Stimulated activated CD4-positive, alpha-beta T cell treated with anti-CD3 and anti-CD28 coated beads, Interleukin-15, amount 100 ng/mL, for 1 hour (primary cell): Measurements from ENCODE around the gene SULT1E1.

Experiments used
- DNase-seq, 2 donors: peaks; one replicate each; pipeline ENCODE4 v3.0.0-alpha.2; 2020; ENCODE audit warnings: low read depth in 1 of 2, low spot score in 1 of 2

Gene SULT1E1, protein sequence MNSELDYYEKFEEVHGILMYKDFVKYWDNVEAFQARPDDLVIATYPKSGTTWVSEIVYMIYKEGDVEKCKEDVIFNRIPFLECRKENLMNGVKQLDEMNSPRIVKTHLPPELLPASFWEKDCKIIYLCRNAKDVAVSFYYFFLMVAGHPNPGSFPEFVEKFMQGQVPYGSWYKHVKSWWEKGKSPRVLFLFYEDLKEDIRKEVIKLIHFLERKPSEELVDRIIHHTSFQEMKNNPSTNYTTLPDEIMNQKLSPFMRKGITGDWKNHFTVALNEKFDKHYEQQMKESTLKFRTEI

DNA sequence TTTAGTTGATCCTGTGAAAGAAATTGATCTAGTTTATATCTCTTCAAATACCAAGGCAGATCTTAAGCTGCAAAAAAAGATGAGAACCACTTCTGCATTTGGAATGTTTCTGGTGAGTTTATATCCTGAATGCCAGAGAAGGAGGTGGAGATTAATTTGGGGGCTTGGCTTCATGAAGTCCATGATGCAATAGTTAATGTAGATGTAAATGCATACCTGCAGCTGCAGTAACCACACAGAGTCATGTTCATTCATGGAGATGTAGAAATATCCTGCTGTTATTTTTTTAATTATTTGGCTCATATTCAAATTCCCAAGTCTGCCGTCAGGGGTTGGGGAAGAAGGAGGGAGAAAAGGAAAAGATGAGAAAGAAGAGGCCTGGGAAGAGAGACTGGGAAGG, at the start of gene SULT1E1:
TSS of gene SULT1E1 (minus strand) at position 94 of the 400 bp plus-strand sequence. CDS start 2,501 bp downstream, outside the sequence.
- no peak for DNase-seq

DNA sequence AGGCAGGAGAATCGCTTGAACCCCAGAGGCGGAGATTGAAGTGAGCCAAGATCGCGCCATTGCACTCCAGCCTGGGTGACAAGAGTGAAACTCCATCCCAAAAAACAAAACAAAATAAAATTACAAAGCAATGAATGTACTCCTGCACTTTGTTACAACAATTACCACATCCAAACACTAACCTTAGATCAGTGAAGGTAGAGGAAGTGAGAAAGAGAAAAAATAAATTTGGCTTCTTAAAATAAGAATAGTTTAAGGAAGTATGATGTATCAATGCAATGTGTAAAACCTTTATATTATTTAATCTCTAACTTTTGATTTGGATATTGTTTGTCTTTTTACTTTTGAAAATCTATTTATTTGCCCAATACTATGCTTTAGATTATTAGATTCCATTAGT, 49.2 kb upstream of the SULT1E1 start:
- no peak for DNase-seq

DNA sequence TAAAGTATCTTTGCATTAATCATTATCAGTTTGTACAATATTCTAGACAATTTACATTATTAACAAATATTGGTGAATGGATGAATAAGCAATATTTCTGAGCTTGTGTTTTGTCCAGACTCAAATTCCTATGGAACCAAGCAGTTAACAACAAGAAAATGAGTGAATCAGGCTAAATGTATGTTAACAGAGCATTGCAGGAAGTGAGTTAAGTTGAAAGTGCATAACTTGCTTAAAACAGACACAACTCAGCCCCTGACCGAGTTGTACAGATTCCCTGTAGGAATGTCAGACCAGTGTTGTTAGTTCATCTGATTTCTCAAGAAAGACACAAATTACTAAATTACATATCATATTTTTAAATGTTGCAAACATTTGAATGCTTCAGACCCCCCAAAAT, 47.2 kb upstream of the SULT1E1 start:
- no peak for DNase-seq

DNA sequence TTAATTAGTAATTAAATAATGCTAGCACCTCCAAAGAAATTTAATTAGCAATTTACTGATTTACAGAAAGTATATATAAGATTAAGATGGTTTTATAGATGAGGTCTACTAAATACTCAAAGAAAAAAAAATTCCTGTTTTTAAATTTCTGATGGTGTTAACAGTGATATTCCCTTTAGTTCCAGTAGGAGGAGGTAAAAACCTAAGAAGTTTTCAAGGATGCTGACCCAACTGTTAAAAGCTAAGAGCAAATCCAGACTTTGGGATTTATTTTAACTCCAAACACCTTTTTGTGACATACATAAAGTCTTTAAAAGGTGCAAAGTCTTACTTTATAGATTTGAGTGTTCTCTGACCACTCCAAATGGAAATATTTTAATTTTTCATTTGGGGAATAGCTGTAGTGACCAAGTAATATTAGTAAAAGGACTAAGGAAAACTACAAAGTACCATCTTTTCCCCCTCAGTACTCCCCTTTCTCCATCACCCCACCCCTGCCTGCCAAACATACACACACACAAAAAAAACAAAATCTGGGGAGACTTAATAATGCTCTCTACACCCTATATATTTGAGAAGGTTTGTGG, 36.7 kb upstream of the SULT1E1 start:
- DNase-seq, result no peak

DNA sequence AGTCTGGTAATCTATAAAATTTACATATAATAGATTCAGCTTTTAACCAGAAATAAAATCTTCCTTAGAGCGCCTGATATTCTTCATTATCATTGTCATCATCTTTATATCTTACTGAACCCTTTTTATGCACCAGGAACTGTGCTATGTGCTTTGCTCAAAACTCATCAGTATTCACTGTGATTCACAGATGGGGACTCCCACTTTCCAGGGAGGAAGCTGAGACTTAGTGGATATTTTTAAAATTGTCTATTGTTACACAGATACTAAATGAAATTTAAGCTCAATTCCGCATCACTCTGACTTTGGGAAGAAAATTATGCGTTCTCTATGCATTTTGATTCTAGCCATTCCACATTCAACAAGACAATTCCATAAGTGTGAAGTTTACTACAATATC, 34.8 kb upstream of the SULT1E1 start:
- no peak for DNase-seq

DNA sequence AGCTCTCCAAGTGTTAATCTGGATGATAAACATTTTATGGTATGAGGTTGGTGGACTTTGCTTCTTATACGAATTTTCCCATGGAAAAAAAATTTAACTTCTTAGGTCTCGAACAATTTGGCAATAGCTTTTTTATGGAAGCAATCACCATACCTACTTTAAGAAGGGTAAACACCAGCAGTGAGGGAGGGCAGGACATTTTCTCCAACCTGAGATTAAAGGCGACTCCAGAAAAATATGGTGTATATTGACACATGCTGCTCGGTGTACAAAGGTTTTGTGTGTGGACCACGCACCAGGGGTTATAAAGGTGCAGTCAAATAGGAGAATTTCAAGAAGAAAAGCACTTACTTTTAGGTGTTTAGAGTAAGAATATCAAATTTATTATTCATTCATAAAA, 34.2 kb upstream of the SULT1E1 start:
- no peak for DNase-seq

DNA sequence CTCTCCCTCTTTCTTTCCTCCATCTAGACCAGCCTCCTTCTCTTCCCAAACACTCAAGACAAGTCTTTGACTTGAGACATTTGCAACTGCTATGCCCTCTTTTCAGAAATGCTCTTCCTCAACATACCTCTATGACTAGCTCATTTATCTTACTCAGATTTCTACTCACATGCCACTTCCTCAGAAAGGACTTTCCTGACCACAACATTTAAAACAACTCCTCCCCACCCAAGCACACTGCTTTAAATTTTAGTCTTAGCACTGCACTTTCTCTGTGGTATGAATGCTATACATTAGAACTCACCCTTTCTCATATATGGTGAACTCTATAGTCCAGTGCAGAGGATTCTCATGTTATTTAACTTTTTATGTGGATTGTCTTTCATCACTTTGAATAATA, 28.4 kb upstream of the SULT1E1 start:
- no peak for DNase-seq

DNA sequence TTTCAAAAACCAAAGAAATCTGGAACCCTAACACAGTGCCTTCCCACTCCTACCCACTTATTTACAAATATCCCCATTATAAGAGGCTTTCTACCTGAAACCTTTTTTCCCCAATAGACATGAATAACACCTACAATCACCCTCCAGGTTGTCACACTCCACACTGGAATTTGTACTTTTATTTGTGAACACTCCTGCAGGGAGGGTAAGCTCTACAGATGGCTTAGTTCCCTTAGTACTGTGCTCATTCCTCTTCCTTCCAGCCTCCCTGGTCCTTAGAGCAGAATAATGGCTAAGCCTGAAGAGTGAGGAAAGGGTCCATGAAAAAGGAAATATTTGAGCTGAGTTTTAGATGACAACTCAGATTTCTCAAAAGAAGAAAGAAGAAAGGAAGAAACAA, 22.2 kb upstream of the SULT1E1 start:
- no peak for DNase-seq

DNA sequence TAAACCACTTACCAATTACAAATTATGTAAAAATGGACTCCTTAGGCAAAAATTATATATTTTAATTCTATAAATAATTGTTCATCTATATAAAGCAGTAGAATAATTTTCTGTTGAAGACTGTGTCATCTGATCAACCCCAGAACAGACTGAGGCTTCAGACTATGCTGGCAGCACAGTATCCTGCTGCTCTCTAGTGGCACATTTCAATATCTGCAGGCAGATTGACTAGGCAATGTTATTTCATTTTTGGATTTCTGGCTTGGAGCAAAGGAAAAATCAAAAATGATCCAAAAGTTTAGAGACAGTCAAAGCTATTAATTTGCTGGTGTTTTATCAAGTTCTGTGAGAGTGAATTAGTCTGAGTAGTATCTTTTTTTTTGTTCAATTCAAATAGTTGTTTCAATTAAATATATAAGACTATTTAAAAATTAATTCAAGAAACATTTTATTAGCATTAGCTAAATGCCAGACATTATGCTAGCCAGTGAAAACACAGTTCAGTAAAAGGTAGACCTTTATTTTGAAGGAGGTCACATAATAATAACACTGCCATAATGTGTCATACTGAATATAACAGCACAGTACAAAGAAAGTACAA, 21.3 kb upstream of the SULT1E1 start:
- DNase-seq, result no peak

DNA sequence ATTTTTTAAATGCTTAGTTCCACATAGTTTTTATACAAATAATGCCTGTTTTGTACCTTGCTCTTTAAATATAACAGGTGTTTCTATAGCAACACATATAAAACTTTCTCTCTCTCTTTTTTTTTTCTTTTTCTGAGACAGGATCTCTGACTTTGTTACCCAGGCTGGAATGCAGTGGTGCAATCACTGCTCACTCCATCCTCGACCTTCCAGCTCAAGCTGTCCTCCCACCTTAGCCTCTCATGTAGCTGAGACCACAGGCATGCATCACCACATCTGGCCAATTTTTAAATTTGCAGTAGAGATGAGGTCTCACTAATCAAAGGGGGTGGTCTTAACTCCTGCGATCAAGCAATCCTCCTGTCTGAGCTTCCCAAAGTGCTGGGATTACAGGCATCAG, 18.3 kb upstream of the SULT1E1 start:
- no peak for DNase-seq

DNA sequence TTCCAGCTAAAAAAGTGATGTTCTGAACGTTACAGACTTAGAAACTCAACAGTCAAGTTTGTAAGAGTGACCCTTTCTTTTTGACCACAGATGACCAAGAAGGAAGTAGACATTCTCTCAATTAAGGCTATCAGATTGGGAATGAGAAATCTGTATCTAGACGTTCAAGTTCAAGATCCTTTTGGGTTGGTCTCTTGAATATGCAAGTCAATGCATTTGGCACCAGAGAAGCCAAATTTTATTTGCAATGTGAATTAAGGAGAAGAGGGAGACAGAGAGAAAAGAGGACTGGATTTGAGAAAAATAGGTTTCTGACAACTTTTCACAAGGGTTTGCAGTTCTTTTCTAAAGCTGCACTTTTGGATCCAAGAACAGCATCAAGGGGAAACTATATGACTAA, 17.5 kb upstream of the SULT1E1 start:
- DNase-seq, result no peak

DNA sequence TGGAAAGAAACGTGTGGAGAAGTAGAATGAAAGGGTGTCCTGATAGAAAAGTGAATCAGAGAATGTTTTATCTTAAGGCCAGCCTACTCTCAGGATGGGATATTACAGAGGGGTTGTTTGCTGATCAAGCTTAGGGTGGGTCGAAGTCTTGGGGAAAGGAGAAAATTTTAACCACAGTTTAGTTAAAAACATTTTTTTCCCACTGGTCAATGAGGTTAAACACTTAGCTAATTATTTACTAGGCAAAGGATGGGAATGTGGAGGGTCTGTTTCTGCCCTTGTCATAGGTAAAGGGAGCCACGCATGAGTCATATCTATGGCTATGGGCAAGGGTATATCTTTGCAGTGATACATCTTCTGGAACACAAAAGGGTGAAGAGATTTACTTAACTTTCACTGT, 16.1 kb upstream of the SULT1E1 start:
- no peak for DNase-seq

DNA sequence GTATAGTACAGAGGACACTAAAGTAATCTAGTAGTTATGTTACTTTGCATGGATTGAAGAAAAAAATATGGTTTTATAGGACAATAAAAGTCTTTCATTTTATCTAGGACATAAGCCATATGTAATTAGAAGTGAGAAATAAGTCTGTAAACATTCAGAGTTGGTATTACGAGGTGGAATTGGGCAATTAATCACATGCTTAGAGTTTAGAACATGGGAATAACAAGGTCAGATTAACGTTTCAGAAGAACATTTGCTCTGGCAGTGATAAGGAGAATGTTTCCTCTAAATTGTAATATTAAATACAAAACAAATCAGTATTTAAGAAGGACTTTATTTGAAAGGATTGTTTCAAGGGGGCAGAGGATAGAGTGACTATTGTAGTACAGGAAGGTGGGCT, 15.6 kb upstream of the SULT1E1 start:
- no peak for DNase-seq

DNA sequence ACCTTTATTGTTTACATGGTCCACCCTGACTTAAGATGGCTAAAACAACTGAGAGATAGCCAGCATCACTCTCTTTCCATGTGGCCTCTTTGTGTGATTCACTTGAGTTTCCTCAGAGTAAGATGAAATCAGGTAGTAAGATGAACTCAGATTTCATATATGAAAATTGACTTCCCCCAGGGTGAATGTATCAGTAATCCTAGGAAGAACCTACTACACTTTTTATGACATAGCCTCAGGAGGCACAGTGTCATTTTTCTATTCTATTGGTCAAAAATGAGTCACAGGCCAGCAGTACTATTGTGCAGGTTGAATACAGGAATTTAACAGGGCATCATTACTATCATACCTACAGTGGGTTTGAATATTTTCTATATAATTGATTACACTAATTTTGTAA, 14.6 kb upstream of the SULT1E1 start:
- no peak for DNase-seq

DNA sequence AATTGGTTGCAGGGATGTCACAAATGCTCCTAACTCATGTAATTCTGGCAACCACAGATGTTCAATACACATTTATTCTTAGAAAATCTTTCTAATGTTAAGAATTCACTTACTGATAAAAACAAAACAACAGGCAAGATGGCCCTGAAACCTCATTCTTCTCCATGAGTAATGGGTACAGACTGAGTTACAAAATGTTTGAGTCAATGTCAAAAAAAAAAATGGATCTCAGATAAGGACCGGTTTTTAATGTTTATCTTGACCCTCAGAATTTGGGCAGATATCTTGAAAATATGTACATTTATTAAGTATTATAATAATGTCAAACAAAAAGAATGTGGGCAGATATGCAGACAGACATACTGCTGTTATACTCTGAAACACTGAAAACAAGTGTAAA, 1.8 kb upstream of the SULT1E1 start:
- DNase-seq, result no peak

DNA sequence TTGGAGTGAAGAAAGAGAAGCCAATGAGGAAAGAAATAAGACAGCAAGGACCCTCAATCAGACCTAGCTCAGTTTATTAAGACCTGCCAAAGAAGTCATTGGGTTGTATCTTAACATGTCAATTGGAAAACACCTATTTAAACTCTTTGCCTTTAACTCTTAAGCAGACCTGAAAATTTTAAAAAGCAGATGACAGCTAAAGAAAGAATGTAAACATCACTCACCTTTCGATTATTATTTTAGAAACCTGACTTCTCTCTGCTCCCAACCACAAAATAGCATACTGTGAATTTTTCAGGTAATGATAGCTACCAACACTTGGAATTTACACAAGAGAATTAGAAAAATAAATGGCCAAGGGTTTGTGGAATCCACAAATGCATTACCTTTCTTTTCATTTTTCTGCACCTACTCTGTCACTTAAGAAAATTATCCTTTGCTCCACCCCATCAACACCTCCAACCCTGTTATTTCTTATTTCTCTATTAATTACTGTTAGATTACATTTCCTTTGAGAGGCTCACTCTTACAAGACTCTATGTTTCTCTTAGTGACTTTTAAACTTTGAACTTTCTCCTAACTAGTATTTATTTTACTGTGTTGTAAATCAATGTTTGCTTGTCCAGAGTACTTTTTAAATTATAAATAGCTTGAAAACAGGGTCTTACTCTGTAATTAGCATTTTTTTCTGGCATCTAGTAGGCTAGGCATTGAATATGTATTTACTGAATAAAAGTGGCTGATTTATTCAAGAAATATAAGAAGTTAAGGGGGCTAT, 765 bp upstream of the SULT1E1 start:
- DNase-seq, result no peak

DNA sequence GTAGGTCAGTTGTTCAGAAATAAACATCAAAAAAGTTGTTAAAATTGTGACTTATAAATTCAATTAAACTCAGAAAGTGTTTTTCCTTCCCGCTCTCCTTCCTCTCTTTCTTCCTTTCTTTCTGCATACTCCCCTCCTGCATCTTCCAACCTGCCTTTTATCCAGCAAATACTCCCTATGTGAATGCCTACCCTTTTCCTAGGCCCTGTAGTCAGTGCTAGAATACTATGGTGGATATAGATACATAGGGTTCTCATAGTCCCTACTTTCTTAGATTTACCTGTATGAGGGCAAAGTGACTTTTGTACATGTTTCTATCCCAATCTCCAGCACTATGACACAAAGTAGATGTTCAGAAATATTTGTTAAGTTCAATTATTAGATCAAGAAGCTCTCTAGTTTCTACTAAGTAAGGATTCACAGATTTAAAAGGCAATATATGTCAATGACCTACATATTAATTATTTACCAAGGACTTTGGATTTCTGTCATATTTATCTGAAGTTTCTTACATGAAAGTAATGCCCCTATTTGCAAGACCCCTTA, 732 bp downstream of the SULT1E1 start:
- no peak for DNase-seq

DNA sequence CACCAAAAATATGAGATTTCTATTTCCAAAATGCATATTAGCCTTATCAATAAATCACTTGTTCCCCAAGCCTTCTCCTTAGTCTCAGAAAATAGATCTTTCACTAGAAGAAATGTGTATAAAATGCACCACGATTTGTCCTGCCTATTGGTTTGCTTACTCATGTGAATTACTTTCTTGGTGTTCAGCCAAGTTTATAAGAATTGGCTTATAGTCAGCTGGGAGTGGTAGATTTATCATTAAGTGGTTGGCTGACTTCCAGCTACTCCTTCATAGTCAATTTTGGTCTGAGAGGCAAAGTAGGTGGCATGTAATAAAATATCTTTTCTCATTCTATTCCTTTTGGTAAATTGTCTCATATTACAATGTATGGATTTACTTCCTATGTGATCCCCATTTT, 1.3 kb downstream of the SULT1E1 start:
- no peak for DNase-seq

DNA sequence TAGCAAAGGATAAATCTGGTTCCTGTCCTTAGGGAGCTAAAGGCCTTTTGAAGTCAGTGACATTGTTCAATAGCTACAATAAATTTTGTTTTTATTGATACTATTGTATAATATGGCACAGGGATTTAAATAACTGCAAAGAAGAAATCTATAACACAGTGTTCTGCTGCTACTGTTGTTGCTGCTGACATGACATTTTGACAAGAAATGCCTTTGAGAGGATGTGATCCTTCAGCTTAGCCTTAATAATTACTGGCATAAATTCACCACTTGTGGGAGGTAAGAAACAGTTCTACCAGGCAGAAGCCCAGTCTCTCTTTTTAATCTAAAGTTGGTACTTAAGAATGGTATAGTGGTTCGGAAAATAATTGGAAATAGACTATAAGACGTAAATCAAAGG, 4.1 kb downstream of the SULT1E1 start:
- DNase-seq, result no peak

DNA sequence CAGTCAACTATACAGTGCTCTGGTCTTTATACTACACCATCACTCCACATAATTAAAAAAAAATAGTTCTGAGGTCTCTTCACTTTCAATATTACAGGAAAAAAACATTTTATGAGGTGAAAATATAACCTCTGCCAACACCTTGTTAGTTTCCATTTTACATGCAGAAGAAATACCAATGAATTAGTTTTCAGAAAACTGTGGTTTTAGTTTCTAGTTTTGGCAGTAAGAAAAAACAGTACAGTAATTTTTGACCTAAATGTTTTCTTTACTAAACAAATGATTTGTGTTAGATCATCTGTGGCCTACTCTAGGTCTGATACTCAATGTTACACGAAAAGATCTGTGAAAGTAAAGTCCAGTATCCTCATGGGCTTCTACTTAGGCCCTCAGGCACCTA, 10.0 kb downstream of the SULT1E1 start:
- DNase-seq, result no peak

DNA sequence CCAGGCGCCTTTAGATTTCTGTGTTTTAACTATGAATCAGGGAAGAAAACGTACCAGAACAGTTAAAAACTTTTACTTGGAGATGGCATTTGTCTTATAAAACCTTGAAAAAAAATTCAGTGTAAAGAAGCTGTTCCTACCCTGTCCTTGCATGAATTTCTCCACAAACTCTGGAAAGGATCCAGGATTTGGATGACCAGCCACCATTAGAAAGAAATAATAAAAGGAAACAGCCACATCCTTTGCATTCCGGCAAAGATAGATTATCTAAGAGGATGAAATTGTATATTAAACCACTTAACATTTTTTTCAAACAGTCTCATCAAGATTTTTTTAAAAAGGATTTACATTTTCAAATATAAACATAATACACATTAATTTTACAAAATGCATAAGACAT, 10.6 kb downstream of the SULT1E1 start:
- no peak for DNase-seq

DNA sequence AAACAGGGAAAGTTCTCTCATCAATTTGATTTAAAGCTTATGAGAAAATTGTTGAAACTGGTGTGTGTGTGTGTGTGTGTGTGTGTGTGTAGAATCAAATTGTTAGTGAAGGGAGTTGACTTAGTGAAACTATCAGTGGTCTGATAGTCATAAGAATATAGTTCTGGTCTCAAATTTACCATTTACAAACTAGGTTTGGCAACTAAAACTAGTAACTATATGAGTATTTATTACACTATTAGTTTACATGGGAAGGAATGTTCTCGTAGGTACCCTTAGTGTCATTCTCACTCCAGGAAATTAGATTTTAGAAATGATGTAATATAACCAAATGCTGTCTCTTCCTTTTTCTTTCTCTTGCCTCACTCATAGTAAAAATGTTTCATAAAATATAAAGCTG, 11.9 kb downstream of the SULT1E1 start:
- DNase-seq, result no peak
